Measurements from ENCODE around the gene CHI3L1.

CHI3L1 gene

DNA sequence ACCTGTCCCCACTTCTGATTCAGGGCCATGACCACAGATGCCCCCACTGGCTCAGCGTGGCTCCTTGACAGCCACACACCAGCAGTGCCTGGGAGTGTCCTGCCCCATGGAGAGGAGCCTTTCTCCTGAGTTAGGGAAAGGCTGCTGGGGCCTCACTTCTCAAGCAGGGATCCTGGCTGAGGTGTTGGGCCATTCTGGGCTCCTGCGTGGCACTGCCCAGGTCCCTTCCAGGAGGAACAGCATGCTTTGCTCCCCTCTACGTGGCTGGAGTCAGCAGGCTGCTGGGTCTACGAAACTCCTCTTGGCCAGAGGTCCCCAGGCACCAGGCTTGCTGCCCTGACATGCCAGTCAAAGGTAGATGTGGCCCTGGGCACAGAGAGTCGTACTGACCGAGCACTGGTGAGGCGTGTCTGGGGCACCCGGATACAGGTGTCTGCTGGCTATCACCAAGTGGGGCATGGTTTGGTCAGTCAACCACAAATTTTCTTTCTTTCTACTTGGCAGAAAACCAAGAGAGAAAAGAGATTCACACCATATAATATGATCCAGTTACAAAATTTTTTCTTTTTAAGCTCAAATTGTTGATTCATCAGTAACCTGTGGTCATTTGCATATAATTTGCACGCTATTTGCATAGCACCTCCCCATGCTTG, 54.8 kb downstream of the CHI3L1 start:
- no peak for DNase-seq (ENCODE audit: low spot score)

DNA sequence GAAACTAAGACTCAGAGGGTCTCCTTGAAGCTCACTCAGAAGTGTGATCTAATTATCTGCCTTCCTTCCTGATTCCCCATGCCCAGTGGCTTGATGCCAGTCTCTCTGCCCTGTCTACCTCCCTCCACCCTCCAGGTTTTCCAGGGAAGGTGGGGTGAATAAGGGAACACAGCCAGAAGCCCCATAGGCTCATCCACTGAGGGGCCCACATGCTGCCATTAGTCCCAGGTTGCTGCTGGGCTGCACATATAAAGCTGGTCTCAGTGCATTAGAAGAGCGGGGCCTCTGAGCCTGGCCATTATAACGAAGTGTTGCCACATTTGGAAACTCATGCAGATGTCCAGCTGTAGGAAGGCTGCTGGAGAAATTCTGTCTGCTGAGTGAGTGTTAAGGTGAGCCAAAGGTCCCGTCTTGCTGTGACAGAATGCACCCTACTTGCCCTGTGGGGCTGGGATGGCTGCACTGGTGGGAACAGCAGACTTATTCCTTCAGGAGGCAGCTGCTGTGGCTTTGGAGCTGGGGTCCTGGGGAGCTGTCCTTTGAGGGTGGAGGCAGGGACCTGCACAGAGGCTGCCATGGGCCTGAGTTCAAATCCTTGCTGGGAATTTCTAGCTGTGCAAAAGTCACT, 56.0 kb downstream of the CHI3L1 start:
- no peak for DNase-seq (ENCODE audit: low spot score)

DNA sequence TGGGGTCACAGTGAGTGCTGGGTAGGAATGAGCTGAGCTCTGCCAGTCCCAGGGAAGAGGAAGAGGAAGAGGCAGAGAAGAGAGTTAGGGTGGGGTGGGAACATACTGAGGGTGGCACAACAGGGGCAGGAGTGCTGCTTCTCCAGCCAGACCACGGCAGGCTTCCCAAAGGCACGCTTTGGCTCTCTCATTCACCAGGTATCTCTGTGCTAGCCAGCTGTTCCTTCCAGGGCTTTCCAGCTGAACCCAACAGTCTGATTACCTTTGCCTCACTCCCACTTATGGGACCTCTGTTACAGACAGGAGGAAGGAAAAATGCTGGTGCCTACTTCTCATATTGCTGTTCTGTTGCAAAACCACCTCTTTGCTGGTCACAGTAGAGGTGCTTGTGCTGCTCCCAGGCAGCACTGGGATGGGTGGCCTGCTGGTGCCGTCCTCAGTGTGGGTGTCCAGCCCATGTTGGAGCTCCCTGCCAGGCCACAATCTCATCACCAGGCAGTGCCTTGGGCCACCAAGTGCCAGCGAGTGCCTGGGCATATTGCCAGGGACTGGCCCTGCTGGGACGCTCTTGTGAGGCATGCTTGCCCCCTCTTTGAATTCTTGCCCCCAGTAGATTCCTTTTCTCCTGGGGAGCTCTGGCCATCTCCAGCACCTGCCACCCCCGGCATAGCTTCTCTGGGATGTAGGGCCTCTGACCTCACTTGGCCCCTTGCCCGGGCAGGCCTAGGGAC, 56.8 kb downstream of the CHI3L1 start:
- no peak for DNase-seq (ENCODE audit: low spot score)
